Cardiac fibroblast (primary cell): ENCODE results near the gene KDM6A.

Source experiments
- DNase-seq, 2 donors: peaks; one replicate each; pipeline versions ENCODE4 v3.0.0 to v3.0.0-alpha.2; 2010; ENCODE audit warnings: low read depth in 2 of 2
- H3K4me3 ChIP-seq, 2 donors: replicated peaks in 1 of 2; 1 replicate in 1 of 2; 2 replicates in 1 of 2; pipeline ENCODE4 v1.5.1; 2011; ENCODE audit warnings: low read depth in 2 of 2, low read length in 2 of 2, mild to moderate bottlenecking in 2 of 2, moderate library complexity in 1 of 2
- CTCF ChIP-seq: IDR thresholded peaks from one replicate; pipeline ENCODE4 v1.5.1; 2011; ENCODE audit warnings: low read depth, mild to moderate bottlenecking, low read length, inconsistent platforms

Gene KDM6A

DNA sequence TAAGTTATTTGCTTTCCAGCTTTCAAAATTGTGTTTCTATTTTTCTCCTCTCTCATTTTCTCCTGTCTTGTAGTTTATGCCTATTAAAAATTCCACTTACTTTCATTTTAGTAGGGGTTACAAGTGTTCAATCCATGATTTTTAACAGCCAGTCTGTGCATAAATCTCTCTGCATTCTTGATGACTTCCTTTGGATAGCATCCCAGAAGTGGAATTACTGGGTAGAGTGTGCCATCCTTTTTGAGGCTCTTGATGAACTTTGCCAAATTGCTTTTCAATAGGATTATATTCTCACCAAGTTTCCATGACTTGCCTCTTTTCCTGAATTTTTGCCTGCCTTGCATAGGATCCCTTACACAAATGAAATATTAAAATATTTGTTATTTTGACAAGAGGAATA, 269.2 kb downstream of the KDM6A start:
- DNase-seq: no peak
- H3K4me3 ChIP-seq: no peak overlapping the region
- TF ChIP-seq CTCF: no peak

DNA sequence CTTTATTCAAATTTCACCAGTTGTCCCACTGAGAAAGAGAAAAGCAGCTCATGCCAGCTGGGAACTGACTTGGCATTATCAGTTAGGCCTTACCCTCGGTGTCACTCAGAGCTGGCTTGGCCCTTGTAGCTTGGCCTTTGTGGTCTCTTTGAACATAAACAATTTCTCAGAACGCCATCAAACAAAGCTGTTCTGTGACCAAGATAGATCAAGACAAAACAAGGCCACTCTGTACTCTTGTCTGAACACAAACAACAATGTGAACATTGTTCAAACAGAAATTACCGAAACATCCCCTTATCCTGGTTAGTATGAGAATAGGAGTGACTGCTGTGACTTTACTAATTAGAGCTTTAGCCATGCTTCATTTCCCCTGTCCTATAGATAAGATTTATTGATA, 270.5 kb downstream of the KDM6A start:
- no peak overlapping the region for H3K4me3 ChIP-seq
- DNase-seq: no peak
- TF ChIP-seq CTCF: no peak

GRCh38 chrX:45145492-45146215, 272.7 kb downstream of the KDM6A start:
- H3K4me3 ChIP-seq: no peak overlapping the region
- no peak for DNase-seq
- TF ChIP-seq CTCF: no peak

GRCh38 chrX:45150821-45151220, 277.8 kb downstream of the KDM6A start:
- DNase-seq: no peak
- TF ChIP-seq CTCF: no peak
- H3K4me3 ChIP-seq: no peak overlapping the region

- TF ChIP-seq CTCF: no peak
- DNase-seq: no peak
- no peak overlapping the region for H3K4me3 ChIP-seq
Observed at GRCh38 chrX:45154033-45154360, 281.0 kb downstream of the KDM6A start.

- no peak overlapping the region for H3K4me3 ChIP-seq
- no peak for TF ChIP-seq CTCF
- DNase-seq: no peak
Observed at GRCh38 chrX:45154462-45154861, 281.5 kb downstream of the KDM6A start.

DNA sequence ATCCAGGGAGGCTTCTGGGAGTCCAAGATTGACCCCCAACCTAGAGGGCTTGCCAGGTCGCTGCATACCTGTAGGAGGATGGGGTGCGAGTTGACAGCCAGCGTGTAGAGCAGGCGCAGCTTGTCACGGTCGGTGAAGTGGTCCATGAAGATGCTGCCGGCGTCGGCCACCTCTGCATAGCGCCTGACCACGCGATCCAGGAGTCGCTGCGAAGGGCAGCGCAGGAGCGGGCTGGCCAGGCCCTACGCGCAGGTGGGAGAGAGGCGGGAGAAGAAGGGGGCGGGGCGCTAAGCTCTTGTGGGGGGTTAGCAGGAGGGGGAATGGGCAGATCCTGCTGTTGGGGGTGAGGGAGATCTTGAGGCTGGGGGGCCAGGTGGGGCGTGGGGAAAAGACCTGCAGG, 284.7 kb downstream of the KDM6A start:
- no peak for DNase-seq
- no peak overlapping the region for H3K4me3 ChIP-seq
- TF ChIP-seq CTCF: no peak
